ENCODE data around the gene EFNB3. TPM values are rescaled to one million over a fixed set of nuclear protein-coding genes. Genes with fewer than 3 reads are reported as not detected.

EFNB3 gene
- total and polyA plus RNA-seq, 2 of the 13 experiments (the other 11 are each of a cell fraction or from before 2014, with no cell fraction given) = 0.07 to 0.25 TPM

- no peaks in the 10 kb centered on the region for H3K36me3 ChIP-seq (replicated peaks in 1 of 2; ENCODE audit: control insufficient read depth in 1 of 2, insufficient read depth in 2 of 2, low read length in 2 of 2)
- H3K4me2 ChIP-seq (ENCODE audit: low read depth, low read length) = no peak overlapping the region
- H3K79me2 ChIP-seq (ENCODE audit: insufficient read depth, low read length) = no peaks in the 10 kb centered on the region
- H3K27ac ChIP-seq (ENCODE audit: extremely low read length, insufficient read depth, low read length) = no peak overlapping the region
- intact Hi-C loops (cut with micrococcal nuclease; ENCODE audit: unreplicated experiment) = no loop called here
- FAIRE-seq = no peak
- POLR2A ChIA-PET = no interaction called here
- H3K9me3 ChIP-seq (ENCODE audit: low read length) = no peaks in the 10 kb centered on the region
- no peak overlapping the region for H2AFZ ChIP-seq (ENCODE audit: low read length)
- in situ Hi-C loops (cut with HindIII; ENCODE audit: extremely low pct_ligation_motif_present, low pct_unique_long_range_greater_than_20kb) = no loop called here
- no peaks in the 10 kb centered on the region for H4K20me1 ChIP-seq (ENCODE audit: insufficient read depth, low read length)
- no peak for DNase-seq (ENCODE audit: low spot score)
- H3K27me3 ChIP-seq (ENCODE audit: control insufficient read depth in 1 of 2, insufficient read depth in 2 of 2, low read length in 2 of 2) = peaks cover 10 to 64% of the 10 kb centered on the region in 2 experiments
- CTCF ChIA-PET (ENCODE audit: low intra/inter-chr PET ratio, low total read pairs) = no interaction called here
- no TSS peak for BruUV-seq (replicated peaks)
- H3K9ac ChIP-seq (ENCODE audit: insufficient read depth, low read depth, low read length) = no peak overlapping the region
- H3K4me3 ChIP-seq (replicated peaks in 1 of 3; ENCODE audit: insufficient read depth in 1 of 3, low read depth in 2 of 3, low read length in 3 of 3) = no peak overlapping the region
- ATAC-seq = no peak
- WGBS (ENCODE audit: low lambda C conversion rate) = 8% methylated on average over 4 of the region's 4 CpGs
- peaks cover 22% of the 10 kb centered on the region for H3K4me1 ChIP-seq (ENCODE audit: insufficient read depth, low read length)
- TF ChIP-seq NFIC (IDR thresholded peaks at IDR 0.05; ENCODE audit: low read length) (no peak), ZNF713 (CRISPR knock-in tag; IDR thresholded peaks at IDR 0.05) (no peak), TP53 (CRISPR knock-in tag; conservative IDR thresholded peaks at IDR 0.05) (no peak), ZNF501 (CRISPR knock-in tag; IDR thresholded peaks at IDR 0.05) (no peak), SRY (CRISPR knock-in tag; IDR thresholded peaks at IDR 0.05) (no peak), HOXD1 (CRISPR knock-in tag; IDR thresholded peaks at IDR 0.05) (no peak), TBL1XR1 (IDR thresholded peaks at IDR 0.05; ENCODE audit: borderline replicate concordance, low read length, partially characterized antibody) (no peak), MYNN (CRISPR knock-in tag; IDR thresholded peaks at IDR 0.05; ENCODE audit: low read depth) (no peak), ZHX2 (IDR thresholded peaks at IDR 0.05; ENCODE audit: low read depth) (no peak), ZHX2 (CRISPR knock-in tag; IDR thresholded peaks at IDR 0.05; ENCODE audit: borderline replicate concordance) (no peak), ZNF576 (CRISPR knock-in tag; IDR thresholded peaks at IDR 0.05) (no peak), SOX5 (CRISPR knock-in tag; IDR thresholded peaks at IDR 0.05; ENCODE audit: borderline replicate concordance) (no peak), CENPX (CRISPR knock-in tag; IDR thresholded peaks at IDR 0.05) (no peak), ZBTB25 (CRISPR knock-in tag; IDR thresholded peaks at IDR 0.05) (no peak), THAP11 (CRISPR knock-in tag; IDR thresholded peaks at IDR 0.05) (no peak), ZNF550 (CRISPR knock-in tag; IDR thresholded peaks at IDR 0.05; ENCODE audit: borderline replicate concordance) (no peak)
- TF ChIP-seq, protein P1, sequence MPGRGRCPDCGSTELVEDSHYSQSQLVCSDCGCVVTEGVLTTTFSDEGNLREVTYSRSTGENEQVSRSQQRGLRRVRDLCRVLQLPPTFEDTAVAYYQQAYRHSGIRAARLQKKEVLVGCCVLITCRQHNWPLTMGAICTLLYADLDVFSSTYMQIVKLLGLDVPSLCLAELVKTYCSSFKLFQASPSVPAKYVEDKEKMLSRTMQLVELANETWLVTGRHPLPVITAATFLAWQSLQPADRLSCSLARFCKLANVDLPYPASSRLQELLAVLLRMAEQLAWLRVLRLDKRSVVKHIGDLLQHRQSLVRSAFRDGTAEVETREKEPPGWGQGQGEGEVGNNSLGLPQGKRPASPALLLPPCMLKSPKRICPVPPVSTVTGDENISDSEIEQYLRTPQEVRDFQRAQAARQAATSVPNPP (CRISPR knock-in tag; IDR thresholded peaks at IDR 0.05) = no peak
Observed at GRCh38 chr17:7720125-7720524, 15.1 kb downstream of the EFNB3 start.

All from HepG2 (cell line).